Keratinocyte (primary cell): ENCODE measurements around the gene ABCC8. TPM values are rescaled to one million over a fixed set of nuclear protein-coding genes. Genes with fewer than 3 reads are reported as not detected.

Experiments
- DNase-seq: peaks from one replicate; pipeline ENCODE4 v3.0.0-alpha.2; 2011; ENCODE audit warnings: low read depth, missing footprints, low spot score
- FAIRE-seq: peaks from 2 replicates; lab custom pipeline; 2011; peaks lifted over from hg19 to GRCh38; lab: Jason Lieb, UNC
- H2AFZ ChIP-seq: 2 replicates; pipeline ENCODE4 v1.6.0; 2012; ENCODE audit warnings: low read length, control low read depth, inconsistent platforms; ENCODE audit not compliant: control insufficient read depth
- H3K27ac ChIP-seq: 2 replicates; pipeline ENCODE4 v1.5.1; 2011; ENCODE audit warnings: low read length; ENCODE audit not compliant: control insufficient read depth, insufficient read depth
- H3K27me3 ChIP-seq: 3 replicates; pipeline ENCODE4 v1.6.0; 2011; ENCODE audit warnings: low read length; ENCODE audit not compliant: control insufficient read depth, insufficient read depth; ENCODE audit errors: extremely low read depth
- H3K36me3 ChIP-seq, 2 experiments: 2 replicates in 1 of 2; 3 replicates in 1 of 2; pipeline ENCODE4 v1.5.1; 2011; ENCODE audit warnings: low read length in 2 of 2, mild to moderate bottlenecking in 1 of 2; ENCODE audit not compliant: control insufficient read depth in 2 of 2, insufficient read depth in 2 of 2; ENCODE audit errors: extremely low read depth in 1 of 2
- H3K4me1 ChIP-seq: 3 replicates; pipeline ENCODE4 v1.5.1; 2011; ENCODE audit warnings: low read length; ENCODE audit not compliant: control insufficient read depth, insufficient read depth; ENCODE audit errors: extremely low read depth
- H3K4me2 ChIP-seq: 3 replicates; pipeline ENCODE4 v1.6.0; 2011; ENCODE audit warnings: low read depth, low read length; ENCODE audit not compliant: control insufficient read depth, insufficient read depth; ENCODE audit errors: extremely low read depth
- H3K4me3 ChIP-seq, 3 experiments: fragments of 200-600 bp in 1 of 3; sonication (generic) in 1 of 3; 2 replicates in 2 of 3; 3 replicates in 1 of 3; pipeline ENCODE4 v1.5.1; 2011 to 2016; ENCODE audit warnings: low read length in 3 of 3, mild to moderate bottlenecking in 3 of 3, control low read depth in 2 of 3, inconsistent platforms in 1 of 3, low read depth in 1 of 3, mixed read lengths in 1 of 3, mixed run types in 1 of 3, moderate library complexity in 1 of 3; ENCODE audit not compliant: control insufficient read depth in 2 of 3, insufficient read depth in 2 of 3; ENCODE audit errors: extremely low read depth in 1 of 3
- H3K79me2 ChIP-seq: 2 replicates; pipeline ENCODE4 v1.6.0; 2012; ENCODE audit warnings: low read length; ENCODE audit not compliant: control insufficient read depth, insufficient read depth
- H3K9ac ChIP-seq: 3 replicates; pipeline ENCODE4 v1.6.0; 2011; ENCODE audit warnings: low read length; ENCODE audit not compliant: control insufficient read depth, insufficient read depth; ENCODE audit errors: extremely low read depth
- H3K9me1 ChIP-seq: 3 replicates; pipeline ENCODE4 v1.6.0; 2011; ENCODE audit warnings: low read length; ENCODE audit not compliant: control insufficient read depth, insufficient read depth; ENCODE audit errors: extremely low read depth
- H3K9me3 ChIP-seq: 2 replicates; pipeline ENCODE4 v1.5.1; 2012; ENCODE audit warnings: low read depth, low read length; ENCODE audit not compliant: control insufficient read depth
- H4K20me1 ChIP-seq: 3 replicates; pipeline ENCODE4 v1.6.0; 2011; ENCODE audit warnings: low read length; ENCODE audit not compliant: control insufficient read depth, insufficient read depth; ENCODE audit errors: extremely low read depth
- CTCF ChIP-seq, 3 experiments: IDR thresholded peaks in 1 of 3; conservative IDR thresholded peaks in 1 of 3; optimal IDR thresholded peaks in 1 of 3; 2 replicates in 2 of 3; 3 replicates in 1 of 3; pipeline versions ENCODE3 to v1.5.1; 2011; ENCODE audit warnings: low read length in 3 of 3, mild to moderate bottlenecking in 3 of 3, moderate library complexity in 2 of 3, control low read depth in 1 of 3, inconsistent platforms in 1 of 3; ENCODE audit not compliant: insufficient read depth in 2 of 3; ENCODE audit errors: extremely low read depth in 1 of 3
- EZH2 ChIP-seq: IDR thresholded peaks from one replicate; pipeline ENCODE4 v1.6.1; 2012; ENCODE audit warnings: inconsistent platforms, mild to moderate bottlenecking, low read length, moderate library complexity
- dilution Hi-C: fragments of 300-500 bp; cut with MboI; formaldehyde crosslinking; loops from one replicate; pipeline ENCODE4 v1.7.0; 2020; ENCODE audit warnings: low sequenced_read_pairs; ENCODE audit not compliant: extremely low pct_ligation_motif_present
- polyA plus RNA-seq, 5 experiments: library from polyadenylated mRNA; depleted of rRNA in 3 of 5; stranded (reverse) in 3 of 5; stranded (forward) in 1 of 5; unstranded in 1 of 5; fragments of >200 nt; gene quantifications; 1 replicate in 1 of 5; 2 replicates in 3 of 5; 3 replicates in 1 of 5; pipeline versions ENCODE4 v1.2.1 to v1.2.3, GENCODE V29; 2011 to 2012; ENCODE audit warnings: missing spikeins in 2 of 5, low read depth in 1 of 5, low replicate concordance in 1 of 5

The ABCC8 gene
- polyA plus RNA-seq, 1 donor (not counting 4 experiments of a cell fraction or from before 2014, with no cell fraction given) = not detected

GRCh38 chr11:17343257-17343656, 133.4 kb downstream of the ABCC8 start:
- H4K20me1 ChIP-seq = no peaks in the 10 kb centered on the region
- no peaks in the 10 kb centered on the region for H3K9me3 ChIP-seq
- H3K4me2 ChIP-seq = no peak overlapping the region
- no peaks in the 10 kb centered on the region for H3K9me1 ChIP-seq
- FAIRE-seq (no peak), DNase-seq (no peak)
- H3K4me3 ChIP-seq = no peak overlapping the region
- no peaks in the 10 kb centered on the region for H3K79me2 ChIP-seq
- H3K4me1 ChIP-seq = peaks cover 12% of the 10 kb centered on the region
- no peak for TF ChIP-seq EZH2
- no peak for TF ChIP-seq CTCF (optimal IDR thresholded peaks at IDR 0.05 in 1 of 3, IDR thresholded peaks at IDR 0.05 in 1 of 3, conservative IDR thresholded peaks at IDR 0.05 in 1 of 3; ENCODE audit: extremely low read depth in 1 of 3, insufficient read depth in 2 of 3, low read length in 3 of 3)
- no peaks in the 10 kb centered on the region for H3K36me3 ChIP-seq
- H3K27ac ChIP-seq = peak overlapping the region; percentile 8
- no peaks in the 10 kb centered on the region for H3K27me3 ChIP-seq
- H2AFZ ChIP-seq = no peak overlapping the region
- no peak overlapping the region for H3K9ac ChIP-seq
- dilution Hi-C loops = no loop called here

Other genes starting within 250 kb of the ABCC8 start
- gene NUCB2, start 200.1 kb downstream of the ABCC8 start, polyA plus RNA-seq = 23.2 to 44.2 TPM (median 39.0 TPM) in 3 replicates
- 3.2 to 3.9 TPM (median 3.5 TPM) in 3 replicates for gene NCR3LG1, start 125.0 kb downstream of the ABCC8 start, polyA plus RNA-seq
- 0.03 TPM in 1 of 3 replicates, not detected in the others for gene KCNJ11, start 88.2 kb downstream of the ABCC8 start, polyA plus RNA-seq
- not detected in 3 replicates for gene USH1C, start 67.6 kb upstream of the ABCC8 start, polyA plus RNA-seq
- gene OTOG, start 70.4 kb upstream of the ABCC8 start, polyA plus RNA-seq = not detected in 3 replicates
- gene MYOD1, start 242.7 kb upstream of the ABCC8 start, polyA plus RNA-seq = not detected in 3 replicates